IPS-20b (cell line): Measurements from ENCODE around the gene IQGAP3.
A peak's percentile ranks its signal among the peaks of the same experiment; 100 is the strongest.
"Not testable (repeated sequence)": the region's sequence is repeated elsewhere in the genome, so short reads cannot be mapped to it uniquely, and the experiment has no call there.

ENCODE experiments used
- H3K27ac ChIP-seq: one replicate; pipeline ENCODE4 v1.5.1; 2013; ENCODE audit warnings: low read length
- H3K27me3 ChIP-seq: 2 replicates; pipeline ENCODE4 v1.6.1; 2013; ENCODE audit warnings: mild to moderate bottlenecking, low read length, inconsistent platforms; ENCODE audit not compliant: insufficient read depth
- H3K36me3 ChIP-seq: 2 replicates; pipeline ENCODE4 v1.6.1; 2013; ENCODE audit warnings: low read depth, mild to moderate bottlenecking, inconsistent platforms, low read length, moderate library complexity; ENCODE audit not compliant: insufficient read depth
- H3K4me1 ChIP-seq: 2 replicates; pipeline ENCODE4 v1.6.1; 2013; ENCODE audit warnings: mild to moderate bottlenecking, control low read depth, inconsistent platforms, low read length, moderate library complexity; ENCODE audit not compliant: insufficient read depth
- H3K4me3 ChIP-seq: 2 replicates; pipeline ENCODE4 v1.5.1; 2013; ENCODE audit warnings: mild to moderate bottlenecking, low read length, inconsistent platforms
- H3K9ac ChIP-seq: 2 replicates; pipeline ENCODE4 v1.6.1; 2013; ENCODE audit warnings: low read depth, mild to moderate bottlenecking, inconsistent platforms, low read length, moderate library complexity
- H3K9me3 ChIP-seq: 2 replicates; pipeline ENCODE4 v1.6.1; 2013; ENCODE audit warnings: mild to moderate bottlenecking, low read depth, low read length, inconsistent platforms; ENCODE audit not compliant: insufficient read depth

Gene IQGAP3

DNA sequence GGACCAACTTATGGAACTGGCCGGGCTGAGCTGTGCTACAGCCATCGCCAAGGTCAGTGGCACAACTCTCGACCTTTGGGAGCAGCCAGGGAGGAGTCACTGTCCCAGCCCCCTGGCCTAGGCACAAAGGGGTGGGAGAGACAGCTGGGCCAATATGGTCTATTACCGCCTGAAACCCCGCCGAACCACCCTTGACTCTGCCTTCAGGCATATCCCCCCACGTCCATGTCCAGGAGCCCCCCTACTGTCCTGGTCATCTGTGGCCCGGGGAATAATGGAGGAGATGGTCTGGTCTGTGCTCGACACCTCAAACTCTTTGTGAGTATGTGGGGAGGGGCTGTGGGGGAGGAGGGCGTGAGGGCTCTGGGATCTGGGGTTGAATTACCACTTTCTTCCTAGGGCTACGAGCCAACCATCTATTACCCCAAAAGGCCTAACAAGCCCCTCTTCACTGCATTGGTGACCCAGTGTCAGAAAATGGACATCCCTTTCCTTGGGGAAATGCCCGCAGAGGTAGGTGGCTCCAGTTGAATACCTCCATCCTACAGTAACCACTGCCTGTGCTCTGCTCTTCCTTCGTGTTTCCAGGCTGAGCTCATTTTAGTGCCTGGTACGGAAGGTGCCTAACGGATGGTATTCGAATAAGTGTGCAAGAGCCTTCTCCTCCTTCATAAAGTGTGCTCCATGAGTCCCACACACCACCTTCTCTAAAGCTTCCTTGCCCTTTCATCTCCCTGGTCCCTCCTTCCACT, 20.0 kb upstream of the IQGAP3 start:
- peak overlapping the region; percentile 78 for H3K4me3 ChIP-seq
- H3K27ac ChIP-seq, result no peak overlapping the region
- H3K9ac ChIP-seq, result peak overlapping the region; percentile 84
- peaks cover 48% of the 10 kb centered on the region for H3K36me3 ChIP-seq
- peaks cover 11% of the 10 kb centered on the region; the same call in 1 of the 2 replicates for H3K4me1 ChIP-seq
- no peaks in the 10 kb centered on the region for H3K27me3 ChIP-seq
- H3K9me3 ChIP-seq, result no peaks in the 10 kb centered on the region

DNA sequence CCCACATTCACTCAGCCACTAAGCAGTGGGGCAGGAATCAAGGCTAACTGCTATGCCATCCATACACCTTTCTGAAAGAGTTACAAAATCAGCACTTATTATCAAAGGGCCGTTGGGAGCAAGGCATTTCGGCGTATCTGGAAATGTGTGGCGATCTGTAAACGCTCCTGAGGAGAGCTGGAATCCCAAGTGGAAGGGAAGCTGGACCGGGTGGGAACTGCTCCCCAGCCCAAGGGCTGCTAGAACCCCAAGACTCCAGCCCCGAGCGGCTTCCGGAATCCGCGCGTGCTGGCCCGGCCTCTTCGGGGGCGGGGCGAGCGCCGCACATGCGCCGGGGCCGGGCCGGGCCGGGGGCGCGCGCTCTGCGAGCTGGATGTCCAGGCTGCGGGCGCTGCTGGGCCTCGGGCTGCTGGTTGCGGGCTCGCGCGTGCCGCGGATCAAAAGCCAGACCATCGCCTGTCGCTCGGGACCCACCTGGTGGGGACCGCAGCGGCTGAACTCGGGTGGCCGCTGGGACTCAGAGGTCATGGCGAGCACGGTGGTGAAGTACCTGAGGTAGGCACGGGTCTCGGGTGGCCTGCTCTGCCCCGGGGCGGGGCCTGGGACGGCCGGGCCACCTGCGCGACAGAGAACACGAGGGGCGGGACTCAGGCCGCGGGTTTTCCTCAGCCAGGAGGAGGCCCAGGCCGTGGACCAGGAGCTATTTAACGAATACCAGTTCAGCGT, 19.2 kb upstream of the IQGAP3 start, which contains the start of gene NAXE:
NAXE (plus strand) TSS at position 345 of the 726 bp plus-strand sequence; CDS start at position 374, 29 bp downstream.
- Histone ChIP-seq H3K9ac (peak within 1 kb of the TSS; percentile 84), H3K27me3 (no peaks in the 10 kb centered on the region), H3K36me3 (peaks cover 41% of the 10 kb centered on the region), H3K4me1 (peaks cover 11% of the 10 kb centered on the region; the same call in 1 of the 2 replicates), H3K4me3 (peak within 1 kb of the TSS; percentile 78), H3K9me3 (no peaks in the 10 kb centered on the region), H3K27ac (peak within 1 kb of the TSS; percentile 91)

DNA sequence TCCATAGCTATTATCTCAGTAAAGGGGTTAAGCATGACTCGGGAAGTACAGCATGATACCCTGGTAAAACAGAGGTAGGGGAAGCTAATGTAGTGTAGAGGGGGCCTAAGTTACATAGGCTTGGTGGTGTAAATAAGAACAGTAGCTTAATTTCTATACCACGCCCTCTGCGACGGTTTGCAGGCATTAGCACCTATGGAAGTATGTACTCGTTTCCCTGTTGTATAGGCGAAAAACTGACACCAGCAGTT, 18.7 kb upstream of the IQGAP3 start:
- Histone ChIP-seq H3K27ac (peak overlapping the region; percentile 91), H3K9ac (peak overlapping the region; percentile 84), H3K36me3 (peaks cover 36% of the 10 kb centered on the region), H3K9me3 (no peaks in the 10 kb centered on the region), H3K27me3 (no peaks in the 10 kb centered on the region), H3K4me1 (peaks cover 11% of the 10 kb centered on the region; the same call in 1 of the 2 replicates), H3K4me3 (peak overlapping the region; percentile 78)

DNA sequence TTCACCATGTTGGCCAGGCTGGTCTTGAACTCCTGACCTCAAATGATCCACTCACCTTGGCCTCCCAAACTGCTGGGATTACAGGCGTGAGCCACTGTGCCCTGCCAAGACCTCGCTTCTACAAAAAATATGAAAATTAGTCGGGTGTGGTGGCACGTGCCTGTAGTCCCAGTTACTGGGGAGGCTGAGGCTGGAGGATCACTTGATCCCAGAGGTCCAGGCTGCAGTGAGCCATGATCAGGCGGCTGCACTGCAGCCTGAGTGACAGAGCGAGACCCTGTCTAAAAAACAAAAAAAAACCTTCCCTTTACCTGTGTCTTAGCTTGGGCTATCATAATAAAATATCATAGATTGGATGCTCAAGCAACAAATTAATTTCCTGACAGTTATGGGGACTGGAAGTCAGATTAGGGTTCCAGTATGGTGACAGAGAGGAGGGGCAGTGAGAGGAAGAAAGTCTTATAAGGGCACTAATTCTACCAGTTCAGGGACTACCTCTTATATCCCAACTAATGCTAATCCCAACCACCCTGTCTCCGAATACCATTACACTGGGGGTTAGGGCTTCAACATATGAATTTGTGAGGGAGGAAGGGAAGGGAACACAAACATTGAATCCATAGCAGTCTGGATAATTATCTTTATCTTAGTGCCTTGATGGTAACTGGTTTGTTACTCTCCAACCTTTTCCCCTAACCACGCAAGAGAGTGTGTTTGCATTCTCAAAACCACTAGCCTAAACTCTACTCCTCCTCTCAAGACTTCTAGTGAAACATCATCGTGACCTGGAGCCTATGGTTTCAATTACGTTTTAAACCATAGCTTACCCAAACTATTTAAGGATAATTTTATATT, 18.2 kb upstream of the IQGAP3 start:
- Histone ChIP-seq H3K36me3 (peaks cover 31% of the 10 kb centered on the region), H3K9ac (peak overlapping the region; percentile 84; the same call in 1 of the 2 replicates), H3K4me1 (peaks cover 11% of the 10 kb centered on the region; the same call in 1 of the 2 replicates), H3K9me3 (no peaks in the 10 kb centered on the region), H3K27ac (no peak overlapping the region), H3K4me3 (peak overlapping the region; percentile 78), H3K27me3 (peaks cover 5% of the 10 kb centered on the region; the same call in 1 of the 2 replicates)

DNA sequence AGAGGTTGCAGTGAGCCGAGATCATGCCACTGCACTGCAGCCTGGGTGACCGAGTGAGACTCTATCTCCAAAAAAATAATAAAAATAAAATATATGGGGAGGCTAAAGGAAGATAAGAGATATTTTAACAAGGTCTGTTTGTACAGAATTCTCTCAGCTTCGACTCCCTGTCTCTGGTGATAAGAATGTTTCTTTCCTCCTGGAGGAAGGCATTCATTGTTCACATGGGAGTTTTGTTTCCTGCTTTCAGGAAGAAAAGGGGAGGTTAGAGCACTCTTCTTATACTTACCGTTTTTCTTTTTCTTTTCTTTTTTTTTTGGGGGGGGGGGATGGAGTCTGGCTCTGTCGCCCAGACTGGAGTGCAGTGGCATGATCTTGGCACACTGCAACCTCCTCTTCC, 17.2 kb upstream of the IQGAP3 start:
- no peak overlapping the region for H3K27ac ChIP-seq
- no peaks in the 10 kb centered on the region for H3K9me3 ChIP-seq
- H3K4me1 ChIP-seq, result peaks cover 14% of the 10 kb centered on the region; the same call in 1 of the 2 replicates
- H3K27me3 ChIP-seq, result peaks cover 7% of the 10 kb centered on the region; the same call in 1 of the 2 replicates
- no peak overlapping the region for H3K9ac ChIP-seq
- H3K36me3 ChIP-seq, result peaks cover 21% of the 10 kb centered on the region
- no peak overlapping the region for H3K4me3 ChIP-seq

DNA sequence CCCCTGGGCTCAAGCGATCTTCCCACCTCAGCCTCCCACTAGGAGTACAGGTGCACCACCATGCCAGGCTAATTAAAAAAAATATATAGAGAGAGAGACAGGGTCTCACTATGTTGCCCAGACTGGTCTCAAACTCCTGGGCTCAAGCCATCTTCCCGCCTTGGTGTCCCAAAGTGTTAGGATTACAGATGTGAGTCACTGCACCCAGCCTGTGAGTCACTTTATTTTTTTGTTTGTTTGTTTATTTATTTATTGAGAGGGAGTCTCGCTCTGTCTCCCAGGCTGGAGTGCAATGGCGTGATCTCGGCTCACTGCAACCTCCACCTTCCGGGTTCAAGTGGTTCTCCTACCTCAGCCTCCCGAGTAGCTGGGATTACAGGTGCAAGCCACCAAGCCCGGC, 15.6 kb upstream of the IQGAP3 start:
- H3K9me3 ChIP-seq, H3K27me3 ChIP-seq, H3K36me3 ChIP-seq, H3K27ac ChIP-seq, H3K9ac ChIP-seq, H3K4me3 ChIP-seq: not testable (repeated sequence)
- H3K4me1 ChIP-seq, result peaks cover 23% of the 10 kb centered on the region; the same call in 1 of the 2 replicates

DNA sequence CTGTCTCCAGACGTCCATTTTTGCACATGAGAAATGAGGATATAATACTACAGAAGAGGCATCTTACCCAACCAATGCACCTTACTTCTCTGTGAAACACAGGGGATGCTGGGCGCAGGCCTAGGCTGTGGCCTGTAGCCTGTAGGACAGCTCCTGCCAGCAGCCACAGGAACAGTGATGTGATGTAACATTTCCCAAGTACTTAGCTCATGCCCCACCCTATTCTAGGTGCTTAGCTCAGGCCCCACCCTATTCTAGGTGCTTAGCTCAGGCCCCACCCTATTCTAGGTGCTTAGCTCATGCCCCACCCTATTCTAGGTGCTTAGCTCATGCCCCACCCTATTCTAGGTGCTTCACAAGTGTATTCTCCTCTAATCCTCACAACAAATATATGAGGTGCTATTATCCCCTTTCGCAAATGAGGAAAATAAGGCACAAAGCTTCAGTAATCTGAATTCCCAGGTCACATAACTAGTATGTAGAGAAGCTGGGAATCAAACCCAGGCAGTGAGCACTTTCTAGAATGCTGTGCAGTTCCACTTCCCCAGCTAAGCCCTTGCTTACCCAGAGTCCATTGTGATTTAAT, 14.6 kb upstream of the IQGAP3 start:
- H3K4me3 ChIP-seq, result no peak overlapping the region

DNA sequence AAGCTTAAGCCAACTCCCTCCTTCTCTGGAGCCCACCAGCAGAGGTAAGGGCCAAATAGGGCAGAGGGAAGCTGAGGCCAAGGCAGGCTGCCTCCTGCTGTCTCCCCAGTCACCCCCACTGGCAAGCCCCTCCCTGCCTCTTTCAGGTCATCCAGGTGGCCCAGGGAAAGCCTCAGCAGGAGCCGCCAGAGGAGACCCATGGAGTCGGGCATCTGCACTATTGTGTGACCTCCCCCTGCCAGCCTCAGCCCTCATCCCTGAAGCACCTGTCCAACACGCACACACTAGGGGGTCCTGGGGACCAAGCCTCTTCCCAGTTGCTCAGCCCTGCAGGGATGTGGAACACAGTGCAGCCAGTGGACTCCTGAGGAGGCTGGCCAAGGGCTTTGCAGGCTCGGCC, 14.0 kb upstream of the IQGAP3 start:
- Histone ChIP-seq H3K27ac (no peak overlapping the region), H3K9me3 (no peaks in the 10 kb centered on the region), H3K4me1 (peaks cover 20% of the 10 kb centered on the region; the same call in 1 of the 2 replicates), H3K4me3 (no peak overlapping the region), H3K36me3 (no peaks in the 10 kb centered on the region), H3K27me3 (peaks cover 7% of the 10 kb centered on the region; the same call in 1 of the 2 replicates), H3K9ac (no peak overlapping the region)

More for the DNA sequence above, 14.6 kb upstream of the IQGAP3 start:
- Histone ChIP-seq H3K36me3 (no peaks in the 10 kb centered on the region), H3K9ac (no peak overlapping the region), H3K4me1 (peaks cover 21% of the 10 kb centered on the region; the same call in 1 of the 2 replicates), H3K9me3 (no peaks in the 10 kb centered on the region), H3K27me3 (peaks cover 7% of the 10 kb centered on the region; the same call in 1 of the 2 replicates), H3K27ac (no peak overlapping the region)

DNA sequence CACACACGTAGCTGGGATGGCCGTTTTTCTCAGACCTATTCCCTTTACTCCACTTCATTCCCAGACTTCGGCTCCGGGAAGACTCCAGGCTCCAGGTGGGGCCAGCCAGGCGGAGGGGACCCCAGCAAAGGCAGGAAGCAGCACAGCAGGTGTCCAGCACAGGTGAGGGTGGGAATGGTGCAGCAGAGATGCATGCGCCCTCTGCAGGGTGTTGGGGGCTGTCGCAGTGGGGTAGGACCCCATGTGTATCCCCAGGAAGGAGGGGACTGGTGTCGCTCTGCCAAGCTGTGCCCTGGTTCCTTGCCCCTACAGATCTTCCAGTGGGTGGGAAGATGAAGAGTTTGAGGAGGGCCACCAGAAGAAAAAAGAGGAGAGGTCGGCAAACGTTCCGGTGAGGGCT, 12.4 kb upstream of the IQGAP3 start:
- no peak overlapping the region for H3K9ac ChIP-seq
- H3K9me3 ChIP-seq, result no peaks in the 10 kb centered on the region
- no peak overlapping the region for H3K27ac ChIP-seq
- peaks cover 12% of the 10 kb centered on the region; the same call in 1 of the 2 replicates for H3K4me1 ChIP-seq
- peak overlapping the region; percentile 36; the same call in 1 of the 2 replicates for H3K4me3 ChIP-seq
- peaks cover 7% of the 10 kb centered on the region; the same call in 1 of the 2 replicates for H3K27me3 ChIP-seq
- no peaks in the 10 kb centered on the region for H3K36me3 ChIP-seq

DNA sequence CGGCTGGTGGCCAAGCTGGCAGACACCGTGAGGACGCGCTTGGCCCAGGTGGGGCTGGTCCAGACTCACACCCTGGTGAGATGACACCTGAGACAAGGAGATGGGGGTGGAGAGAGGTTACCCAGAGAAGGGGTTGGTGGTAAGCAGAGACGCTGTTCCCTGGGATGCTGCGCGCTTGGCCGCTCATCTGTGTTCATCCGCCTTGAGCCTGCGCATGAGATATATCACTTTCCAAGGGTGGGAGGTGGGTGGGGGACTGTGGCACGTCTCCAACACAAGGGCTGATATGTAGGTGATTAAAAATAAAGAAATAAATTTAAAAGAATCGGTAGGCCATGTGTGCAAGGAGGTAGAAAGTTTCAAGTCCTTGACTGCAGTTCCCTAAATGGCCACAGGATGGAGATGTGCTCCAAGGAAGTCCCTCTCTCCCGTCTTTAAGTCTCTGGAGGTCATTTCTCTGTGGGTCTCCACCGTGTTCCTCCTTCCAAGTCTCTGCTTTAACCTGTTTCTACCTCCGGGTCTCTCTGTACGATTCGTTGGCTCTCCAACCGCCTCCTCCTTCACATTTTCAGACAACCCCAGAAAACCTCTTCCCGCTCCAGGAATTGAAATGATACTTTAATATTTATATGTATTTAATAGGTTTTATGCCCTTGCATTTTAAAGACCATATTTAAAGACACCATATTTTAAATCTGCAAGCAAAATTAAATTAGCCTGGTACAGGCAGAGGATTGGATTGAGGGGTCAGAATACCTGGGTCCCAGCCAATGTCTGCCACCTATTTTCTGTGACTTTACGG, 11.7 kb upstream of the IQGAP3 start:
- peaks cover 12% of the 10 kb centered on the region; the same call in 1 of the 2 replicates for H3K4me1 ChIP-seq
- H3K4me3 ChIP-seq, result peak overlapping the region; percentile 36; the same call in 1 of the 2 replicates
- H3K27me3 ChIP-seq, result peaks cover 7% of the 10 kb centered on the region; the same call in 1 of the 2 replicates
- H3K27ac ChIP-seq, result no peak overlapping the region
- no peaks in the 10 kb centered on the region for H3K36me3 ChIP-seq
- no peaks in the 10 kb centered on the region for H3K9me3 ChIP-seq
- H3K9ac ChIP-seq, result no peak overlapping the region; the same call in 1 of the 2 replicates
